Spinal cord (tissue), 10 donors: Measurements from ENCODE around the gene DDX25. TPM values are rescaled to one million over a fixed set of nuclear protein-coding genes. Genes with fewer than 3 reads are reported as not detected.
A peak's percentile ranks its signal among the peaks of the same experiment; 100 is the strongest.

Experiments used
- DNase-seq, 6 donors: peaks; one replicate each; pipeline versions ENCODE4 v3.0.0 to v3.0.0-alpha.2; 2013 to 2015; ENCODE audit warnings: low spot score in 6 of 6, low read depth in 4 of 6
- H3K27ac ChIP-seq: one replicate; pipeline ENCODE4 v1.5.1; 2013; ENCODE audit warnings: low read depth, low read length, control low read depth
- H3K27me3 ChIP-seq: one replicate; pipeline ENCODE4 v1.6.1; 2013; ENCODE audit warnings: low read length; ENCODE audit not compliant: control insufficient read depth, insufficient read depth
- H3K36me3 ChIP-seq: one replicate; pipeline ENCODE4 v1.6.1; 2013; ENCODE audit warnings: low read length; ENCODE audit not compliant: control insufficient read depth, insufficient read depth
- H3K4me1 ChIP-seq: one replicate; pipeline ENCODE4 v1.6.1; 2013; ENCODE audit warnings: low read length; ENCODE audit not compliant: control insufficient read depth, insufficient read depth
- H3K4me3 ChIP-seq: one replicate; pipeline ENCODE4 v1.5.1; 2013; ENCODE audit warnings: low read depth, low read length, control low read depth
- H3K9me3 ChIP-seq: one replicate; pipeline ENCODE4 v1.6.1; 2013; ENCODE audit warnings: low read length; ENCODE audit not compliant: control insufficient read depth, insufficient read depth
- WGBS: methylation state at CpG from one replicate; pipeline ENCODE4 v1.1.5; 2013; ENCODE audit warnings: missing lambda C conversion rate; ENCODE audit not compliant: insufficient coverage; 5-methylcytosine and 5-hydroxymethylcytosine counted together
- polyA plus RNA-seq, 2 donors: library from polyadenylated mRNA; unstranded; fragments of 120-200 nt; gene quantifications; one replicate each; pipeline ENCODE4 v1.2.1, GENCODE V29; 2013; ENCODE audit not compliant: insufficient read length in 2 of 2
- total RNA-seq, 2 donors: library from RNA; depleted of rRNA in 1 of 2; stranded (reverse); fragments of 120-200 nt in 1 of 2; fragments of >200 nt in 1 of 2; gene quantifications; one replicate each; pipeline versions ENCODE4 v1.2.3 to v1.2.4, GENCODE V29; 2013 to 2014
- donor health status: healthy.

Gene DDX25
- total and polyA plus RNA-seq, 4 donors: 13.6 to 42.3 (median 26.8) TPM

- DNase-seq: no peak
- Histone ChIP-seq H3K4me3 (no peak overlapping the region), H3K27me3 (no peaks in the 10 kb centered on the region), H3K36me3 (peaks cover 12% of the 10 kb centered on the region), H3K9me3 (peaks cover 6% of the 10 kb centered on the region), H3K27ac (no peak overlapping the region), H3K4me1 (peaks cover 6% of the 10 kb centered on the region)
- WGBS: 78% methylated on average over 5 of the region's 6 CpGs
These were observed 56.5 kb downstream of the DDX25 start for GRCh38 chr11:125960771-125961170.

GRCh38 chr11:125967515-125967914 lies 63.2 kb downstream of the DDX25 start:
- Histone ChIP-seq H3K4me3 (no peak overlapping the region), H3K4me1 (no peaks in the 10 kb centered on the region), H3K27ac (no peak overlapping the region), H3K36me3 (no peaks in the 10 kb centered on the region), H3K27me3 (no peaks in the 10 kb centered on the region), H3K9me3 (peaks cover 6% of the 10 kb centered on the region)
- WGBS: 100% methylated on average over 3 of the region's 4 CpGs
- no peak for DNase-seq

GRCh38 chr11:125968354-125968753 lies 64.0 kb downstream of the DDX25 start:
- Histone ChIP-seq H3K4me1 (no peaks in the 10 kb centered on the region), H3K9me3 (peaks cover under 1% of the 10 kb centered on the region), H3K27me3 (no peaks in the 10 kb centered on the region), H3K4me3 (no peak overlapping the region), H3K27ac (no peak overlapping the region), H3K36me3 (no peaks in the 10 kb centered on the region)
- 93% methylated on average over 3 of the region's 7 CpGs for WGBS
- DNase-seq: no peak

- H3K27ac ChIP-seq: no peak overlapping the region
- no peaks in the 10 kb centered on the region for H3K4me1 ChIP-seq
- DNase-seq: no peak
- no peaks in the 10 kb centered on the region for H3K27me3 ChIP-seq
- WGBS: 80% methylated on average over 3 of the region's 6 CpGs
- H3K9me3 ChIP-seq: no peaks in the 10 kb centered on the region
- no peak overlapping the region for H3K4me3 ChIP-seq
- H3K36me3 ChIP-seq: no peaks in the 10 kb centered on the region
These were observed 67.3 kb downstream of the DDX25 start for GRCh38 chr11:125971618-125972017.

- H3K27ac ChIP-seq: no peak overlapping the region
- no peak for DNase-seq
- H3K4me3 ChIP-seq: no peak overlapping the region
- H3K36me3 ChIP-seq: no peaks in the 10 kb centered on the region
- no peaks in the 10 kb centered on the region for H3K27me3 ChIP-seq
- no peaks in the 10 kb centered on the region for H3K9me3 ChIP-seq
- no peaks in the 10 kb centered on the region for H3K4me1 ChIP-seq
These were observed 70.0 kb downstream of the DDX25 start for GRCh38 chr11:125974284-125974683.

- Histone ChIP-seq H3K27me3 (no peaks in the 10 kb centered on the region), H3K4me1 (no peaks in the 10 kb centered on the region), H3K9me3 (no peaks in the 10 kb centered on the region), H3K4me3 (no peak overlapping the region), H3K27ac (no peak overlapping the region), H3K36me3 (no peaks in the 10 kb centered on the region)
- DNase-seq: no peak
- 100% methylated on average over 1 of the region's 6 CpGs for WGBS
These were observed 71.3 kb downstream of the DDX25 start for GRCh38 chr11:125975634-125976033.

- no peak for DNase-seq
- no peaks in the 10 kb centered on the region for H3K27me3 ChIP-seq
- H3K36me3 ChIP-seq: no peaks in the 10 kb centered on the region
- no peaks in the 10 kb centered on the region for H3K4me1 ChIP-seq
- H3K27ac ChIP-seq: no peak overlapping the region
- H3K4me3 ChIP-seq: no peak overlapping the region
- H3K9me3 ChIP-seq: no peaks in the 10 kb centered on the region
These were observed 71.8 kb downstream of the DDX25 start for GRCh38 chr11:125976156-125976555.

- Histone ChIP-seq H3K4me3 (no peak overlapping the region), H3K9me3 (no peaks in the 10 kb centered on the region), H3K4me1 (no peaks in the 10 kb centered on the region), H3K27me3 (no peaks in the 10 kb centered on the region), H3K36me3 (no peaks in the 10 kb centered on the region), H3K27ac (no peak overlapping the region)
- no peak for DNase-seq
- no CpG with 5 or more reads among the region's 3 CpGs for WGBS
These were observed 73.0 kb downstream of the DDX25 start for GRCh38 chr11:125977333-125977732.

- H3K36me3 ChIP-seq: no peaks in the 10 kb centered on the region
- DNase-seq: no peak
- peak overlapping the region; percentile 61 for H3K27ac ChIP-seq
- H3K9me3 ChIP-seq: no peaks in the 10 kb centered on the region
- H3K27me3 ChIP-seq: no peaks in the 10 kb centered on the region
- no peak overlapping the region for H3K4me3 ChIP-seq
- WGBS: no CpG with 5 or more reads among the region's 6 CpGs
- no peaks in the 10 kb centered on the region for H3K4me1 ChIP-seq
These were observed 73.9 kb downstream of the DDX25 start for GRCh38 chr11:125978181-125978716.
